NT2/D1 (cell line): ENCODE data around the gene ETFBKMT.

Experiments
- YY1 ChIP-seq: IDR thresholded peaks from 2 replicates; pipeline ENCODE4 v1.6.1; 2011; ENCODE audit not compliant: insufficient read length, insufficient read depth
- ZNF274 ChIP-seq: IDR thresholded peaks from 2 replicates; pipeline ENCODE4 v1.6.1; 2011; ENCODE audit warnings: mild to moderate bottlenecking, low read depth, low read length

GRCh38 chr12:31641509-31642090 lies 17.9 kb upstream of the ETFBKMT start:
- TF ChIP-seq YY1 = no peak
- no peak for TF ChIP-seq ZNF274
